Measurements from ENCODE around the gene DLEC1.

GRCh38 chr3:38018296-38019266 is 20.4 kb upstream of the DLEC1 start:
- TF ChIP-seq CTCF (IDR thresholded peaks at IDR 0.05) (no peak), POLR2A (IDR thresholded peaks at IDR 0.05) (no peak)
